Mononuclear cell (primary cell): ENCODE data around the gene FAM193A. TPM values are rescaled to one million over a fixed set of nuclear protein-coding genes. Genes with fewer than 3 reads are reported as not detected.
"Not testable (repeated sequence)": the region's sequence is repeated elsewhere in the genome, so short reads cannot be mapped to it uniquely, and the experiment has no call there.

Experiments
- H3K27me3 ChIP-seq: 2 replicates; pipeline ENCODE4 v1.6.0; 2011; ENCODE audit warnings: low read length, control low read depth; ENCODE audit not compliant: insufficient read depth
- H3K4me1 ChIP-seq: 2 replicates; pipeline ENCODE4 v1.5.1; 2011; ENCODE audit warnings: mild to moderate bottlenecking, low read length, control low read depth; ENCODE audit not compliant: insufficient read depth
- H3K4me3 ChIP-seq: 2 replicates; pipeline ENCODE4 v1.5.1; 2011; ENCODE audit warnings: mild to moderate bottlenecking, low read length, moderate library complexity
- H3K9me3 ChIP-seq: 2 replicates; pipeline ENCODE4 v1.5.1; 2011; ENCODE audit warnings: low read depth, mild to moderate bottlenecking, control low read depth, low read length
- total RNA-seq: library from RNA; depleted of rRNA; stranded (reverse); fragments of >200 nt; gene quantifications from one replicate; pipeline ENCODE4 v1.2.3, GENCODE V29; 2012

The FAM193A gene
- total RNA-seq, 1 donor: 21.0 TPM

DNA sequence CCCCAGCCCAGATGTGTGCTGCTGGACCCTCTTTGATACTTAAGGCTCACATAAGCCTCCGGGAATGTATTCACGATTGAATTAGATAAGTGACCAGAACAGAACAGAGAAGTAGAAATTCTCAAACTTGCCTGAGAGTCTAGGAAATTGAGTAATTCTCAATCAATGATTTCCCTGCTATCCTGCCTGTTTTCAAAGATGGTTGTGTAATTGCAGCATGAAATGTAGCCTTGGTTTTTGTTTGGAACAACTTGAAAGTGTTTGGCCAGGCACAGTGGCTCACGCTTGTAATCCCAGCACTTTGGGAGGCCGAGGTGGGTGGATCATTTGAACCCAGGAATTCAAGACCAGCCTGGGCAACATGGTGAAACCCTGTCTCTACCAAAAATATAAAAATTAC lies 178.5 kb downstream of the FAM193A start:
- no peak overlapping the region for H3K4me3 ChIP-seq
- peaks cover 20% of the 10 kb centered on the region for H3K4me1 ChIP-seq
- H3K27me3 ChIP-seq: no peaks in the 10 kb centered on the region
- H3K9me3 ChIP-seq: no peaks in the 10 kb centered on the region

DNA sequence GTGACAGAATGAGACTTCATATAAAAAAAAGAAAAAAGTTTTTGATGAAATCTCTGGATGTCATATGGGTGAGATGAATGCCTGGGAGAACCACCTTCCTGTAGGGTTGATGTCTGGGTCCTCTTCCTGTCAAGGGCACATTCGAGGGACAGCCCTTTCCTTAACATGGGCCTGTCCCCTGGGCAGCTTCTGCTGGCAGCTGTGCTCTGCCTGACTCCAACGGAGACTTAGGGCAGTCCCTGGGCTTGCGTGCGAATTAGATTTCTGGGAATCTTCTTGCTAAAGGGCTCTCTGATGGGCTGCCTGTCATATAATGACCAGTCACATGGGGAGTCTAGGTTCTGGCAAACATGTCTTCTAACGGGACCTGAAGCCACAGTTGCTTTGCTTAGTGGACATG lies 179.0 kb downstream of the FAM193A start:
- Histone ChIP-seq H3K9me3 (no peaks in the 10 kb centered on the region), H3K4me3 (no peak overlapping the region), H3K4me1 (peaks cover 20% of the 10 kb centered on the region), H3K27me3 (no peaks in the 10 kb centered on the region)

DNA sequence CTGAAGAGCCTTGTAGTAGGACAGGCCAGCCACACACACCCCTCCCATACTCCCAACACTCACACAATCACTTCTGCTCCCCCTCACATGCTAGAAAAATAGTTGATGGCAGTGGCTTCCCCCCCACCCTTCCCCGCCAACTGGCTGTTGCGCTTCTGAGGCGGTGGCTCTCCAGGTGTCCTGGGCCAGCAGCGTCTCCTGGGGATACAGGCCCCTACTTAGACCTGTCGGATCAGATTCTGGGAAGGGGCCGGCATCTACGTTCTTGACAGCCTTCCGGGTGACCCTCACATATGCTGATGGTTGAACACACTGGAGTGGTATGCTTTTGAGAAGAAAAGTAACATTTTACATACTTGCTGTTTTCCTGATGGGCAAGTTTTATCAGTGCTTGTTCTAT lies 179.8 kb downstream of the FAM193A start:
- Histone ChIP-seq H3K4me3 (no peak overlapping the region), H3K27me3 (no peaks in the 10 kb centered on the region), H3K4me1 (peaks cover 20% of the 10 kb centered on the region), H3K9me3 (no peaks in the 10 kb centered on the region)

DNA sequence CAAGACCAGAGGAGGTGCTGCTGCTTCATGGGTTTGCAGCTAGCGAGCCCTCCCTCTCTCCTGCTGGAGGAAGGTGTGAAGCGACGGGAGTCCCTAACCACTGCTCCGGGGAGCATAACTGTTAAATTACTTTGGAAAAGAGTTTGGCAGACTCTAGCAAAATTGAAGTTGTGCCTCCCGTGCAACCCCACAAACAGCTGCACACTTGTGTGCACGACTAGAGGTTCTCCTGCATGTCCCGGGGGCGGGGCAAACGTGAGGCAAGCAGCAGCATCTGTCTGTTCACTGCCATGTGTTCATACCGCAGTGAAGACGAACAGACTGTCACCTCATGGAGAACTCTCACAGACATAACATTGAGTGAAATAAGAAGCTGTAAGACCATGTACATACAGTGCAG lies 185.1 kb downstream of the FAM193A start:
- Histone ChIP-seq H3K9me3 (no peaks in the 10 kb centered on the region), H3K4me3 (no peak overlapping the region), H3K4me1 (no peaks in the 10 kb centered on the region), H3K27me3 (no peaks in the 10 kb centered on the region)

DNA sequence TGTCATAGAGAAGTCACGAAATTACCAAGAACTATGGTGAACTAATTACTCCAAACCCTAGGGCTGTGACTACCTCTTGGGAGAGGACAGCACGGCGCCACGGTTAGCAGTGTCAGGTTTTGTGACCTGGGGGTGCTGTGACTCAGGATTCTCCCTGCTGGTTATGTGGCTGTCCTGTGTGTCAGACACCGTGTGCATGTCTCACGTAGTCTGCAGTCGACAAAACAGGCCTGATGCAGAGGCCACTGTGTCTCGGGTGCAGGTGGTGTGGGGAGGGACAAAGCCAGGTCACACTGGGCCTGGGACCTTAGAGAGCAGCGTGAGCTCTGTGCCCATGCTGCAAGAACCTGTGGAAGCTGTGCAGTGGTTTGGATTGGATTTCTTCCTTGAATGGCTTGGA lies 185.6 kb downstream of the FAM193A start:
- no peaks in the 10 kb centered on the region for H3K9me3 ChIP-seq
- H3K4me1 ChIP-seq: no peaks in the 10 kb centered on the region
- H3K4me3 ChIP-seq: no peak overlapping the region
- H3K27me3 ChIP-seq: no peaks in the 10 kb centered on the region

DNA sequence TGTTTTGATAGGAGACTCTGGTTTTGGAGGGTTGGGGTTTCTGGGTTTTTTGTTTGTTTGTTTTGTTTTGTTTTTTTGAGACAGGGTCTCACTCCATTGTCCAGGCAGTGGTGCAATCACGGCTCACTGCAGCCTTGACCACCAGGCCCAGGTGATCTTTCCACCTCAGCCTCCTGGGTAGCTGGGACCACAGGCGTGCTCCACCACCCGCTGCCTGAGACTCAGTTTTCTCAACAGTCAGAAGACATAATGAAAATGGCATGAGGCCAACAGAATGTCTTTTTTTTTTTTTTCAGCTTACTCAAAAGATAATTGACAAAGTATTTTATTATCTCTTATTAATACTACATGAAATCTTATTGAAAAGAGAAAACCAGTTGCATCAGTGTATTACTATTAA lies 187.3 kb downstream of the FAM193A start:
- H3K4me3 ChIP-seq: no peak overlapping the region

DNA sequence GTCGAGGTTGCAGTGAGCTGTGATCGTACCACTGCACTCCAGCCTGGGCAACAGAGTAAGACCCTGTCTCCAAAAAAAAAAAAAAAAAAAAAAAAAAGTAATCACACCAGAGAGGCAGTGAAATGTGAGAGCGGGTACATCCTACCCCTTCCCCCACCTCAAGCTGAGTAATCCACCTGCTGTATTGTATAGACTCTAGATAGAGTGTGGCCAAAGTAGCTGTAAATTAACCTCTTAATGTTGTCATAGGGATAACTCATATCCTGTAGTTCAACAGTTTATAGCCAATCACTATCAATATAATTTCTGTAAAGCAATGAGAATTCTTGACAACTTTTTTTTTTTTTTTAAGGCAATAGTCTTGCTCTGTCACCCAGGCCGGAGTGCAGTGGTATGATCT lies 188.9 kb downstream of the FAM193A start:
- Histone ChIP-seq H3K4me3 (no peak overlapping the region), H3K27me3 (no peaks in the 10 kb centered on the region), H3K4me1 (no peaks in the 10 kb centered on the region), H3K9me3 (no peaks in the 10 kb centered on the region)

More for the DNA sequence above, 187.3 kb downstream of the FAM193A start:
- Histone ChIP-seq H3K4me1 (no peaks in the 10 kb centered on the region), H3K9me3 (no peaks in the 10 kb centered on the region), H3K27me3 (no peaks in the 10 kb centered on the region)

DNA sequence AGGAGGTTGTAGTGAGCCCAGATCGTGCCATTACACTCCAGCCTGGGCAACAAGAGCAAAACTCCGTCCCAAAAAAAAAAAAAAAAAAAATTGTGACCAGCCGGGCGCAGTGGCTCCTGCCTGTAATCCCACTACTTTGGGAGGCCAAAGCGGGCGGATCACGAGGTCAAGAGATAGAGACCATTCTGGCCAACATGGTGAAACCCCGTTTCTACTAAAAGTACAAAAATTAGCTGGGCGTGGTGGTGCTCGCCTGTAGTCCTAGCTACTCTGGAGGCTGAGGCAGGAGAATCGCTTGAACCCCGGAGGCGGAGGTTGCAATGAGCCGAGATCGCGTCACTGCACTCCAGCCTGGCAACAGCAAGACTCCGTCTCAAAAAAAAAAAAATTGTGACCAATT lies 190.4 kb downstream of the FAM193A start:
- H3K4me1 ChIP-seq, H3K4me3 ChIP-seq, H3K9me3 ChIP-seq, H3K27me3 ChIP-seq: not testable (repeated sequence)

DNA sequence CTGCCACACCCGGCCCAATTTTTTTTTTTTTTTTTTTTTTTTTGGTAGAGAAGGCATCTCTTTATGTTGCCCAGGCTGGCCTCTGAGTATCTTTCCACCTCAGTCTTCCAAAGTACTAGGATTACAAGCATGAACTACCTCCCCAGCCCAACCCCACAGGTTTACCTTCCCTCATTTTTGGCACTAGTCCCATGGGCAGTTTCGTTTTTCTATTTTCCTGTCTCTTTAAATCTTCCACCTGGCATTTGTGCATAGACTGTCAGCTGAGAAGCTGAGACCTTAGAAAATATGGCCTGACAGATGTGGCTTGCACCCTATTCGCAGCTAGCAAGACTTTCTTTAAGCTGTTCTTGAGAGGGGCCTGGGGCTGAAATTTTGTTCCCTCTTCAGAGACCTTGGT lies 191.8 kb downstream of the FAM193A start:
- H3K4me1 ChIP-seq: no peaks in the 10 kb centered on the region
- H3K9me3 ChIP-seq: no peaks in the 10 kb centered on the region
- H3K27me3 ChIP-seq: no peaks in the 10 kb centered on the region
- no peak overlapping the region for H3K4me3 ChIP-seq

DNA sequence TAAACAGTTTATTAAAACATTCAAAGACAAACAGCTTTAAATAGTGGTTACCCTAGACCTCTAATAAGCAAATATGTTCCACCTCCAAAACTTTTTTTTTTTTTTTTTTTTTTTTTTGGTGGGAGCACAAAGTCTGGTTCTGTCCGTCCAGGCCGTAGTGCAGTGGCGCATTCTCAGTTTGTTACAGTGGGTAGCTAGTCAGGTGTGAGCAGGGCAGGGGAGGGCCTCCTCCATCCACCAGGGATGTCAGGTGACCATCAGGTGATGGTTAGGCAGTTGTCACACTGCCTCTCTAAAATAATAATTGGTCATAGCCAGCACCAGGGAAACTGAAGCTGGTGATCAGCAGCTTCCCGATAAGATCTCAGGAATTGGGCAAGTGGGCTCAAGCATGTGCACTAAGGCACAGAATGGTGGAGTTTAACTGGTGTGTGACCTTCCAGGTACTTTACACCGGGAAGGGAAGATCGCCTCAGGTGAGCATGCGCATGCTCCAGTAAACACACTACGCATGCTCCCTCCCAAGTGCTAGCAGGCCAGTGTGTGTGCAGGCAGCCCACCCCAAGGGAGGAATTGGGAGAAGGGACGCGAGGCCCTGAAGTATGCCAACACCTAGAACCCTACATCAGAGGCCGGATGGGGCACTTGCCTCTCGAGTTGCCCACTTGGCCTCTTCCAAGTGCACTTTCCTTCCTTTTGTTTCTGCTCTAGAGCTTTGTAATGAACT lies 192.5 kb downstream of the FAM193A start:
- H3K27me3 ChIP-seq: no peaks in the 10 kb centered on the region
- no peaks in the 10 kb centered on the region for H3K4me1 ChIP-seq
- H3K4me3 ChIP-seq: no peak overlapping the region
- no peaks in the 10 kb centered on the region for H3K9me3 ChIP-seq

DNA sequence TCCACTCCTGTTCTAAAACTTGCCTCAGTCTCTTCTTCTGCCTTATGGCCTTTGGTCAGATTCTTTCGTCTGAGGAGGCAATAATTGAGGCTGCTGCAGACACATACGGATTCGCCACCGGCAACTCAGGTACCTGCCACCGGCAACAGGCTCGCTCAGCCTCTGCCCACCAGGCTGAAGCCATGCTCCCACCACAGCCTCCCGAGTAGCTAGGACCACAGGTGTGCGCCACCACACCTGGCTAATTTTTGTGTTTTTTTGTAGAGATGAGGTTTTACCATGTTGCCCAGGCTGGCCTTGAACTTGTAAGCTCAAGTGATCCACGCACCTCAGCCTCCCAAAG lies 193.1 kb downstream of the FAM193A start:
- Histone ChIP-seq H3K9me3 (no peaks in the 10 kb centered on the region), H3K4me1 (peaks cover 3% of the 10 kb centered on the region), H3K27me3 (no peaks in the 10 kb centered on the region), H3K4me3 (no peak overlapping the region)

DNA sequence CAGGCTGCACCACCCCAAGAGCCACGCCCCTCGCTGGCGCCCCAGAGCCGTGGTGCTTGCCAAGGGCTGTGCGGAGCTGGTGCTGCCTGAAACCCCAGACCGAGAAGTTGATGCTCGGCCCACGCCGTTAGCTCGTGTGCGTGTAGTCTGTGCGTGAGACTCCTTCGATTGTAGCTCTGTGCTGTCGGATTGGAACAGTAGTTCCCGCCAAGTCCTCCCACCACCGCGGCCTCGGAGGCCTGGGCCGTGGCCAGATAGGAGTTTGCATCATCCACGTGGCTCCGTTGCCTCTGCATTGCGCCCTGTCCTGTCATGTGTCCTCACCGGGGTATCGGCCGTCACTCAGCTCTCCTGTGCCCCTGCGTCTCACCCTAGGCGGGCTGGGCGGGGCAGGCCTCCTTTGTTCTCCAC lies 195.5 kb downstream of the FAM193A start:
- Histone ChIP-seq H3K9me3 (peaks cover 8% of the 10 kb centered on the region), H3K4me3 (no peak overlapping the region), H3K27me3 (no peaks in the 10 kb centered on the region), H3K4me1 (peaks cover 6% of the 10 kb centered on the region)

DNA sequence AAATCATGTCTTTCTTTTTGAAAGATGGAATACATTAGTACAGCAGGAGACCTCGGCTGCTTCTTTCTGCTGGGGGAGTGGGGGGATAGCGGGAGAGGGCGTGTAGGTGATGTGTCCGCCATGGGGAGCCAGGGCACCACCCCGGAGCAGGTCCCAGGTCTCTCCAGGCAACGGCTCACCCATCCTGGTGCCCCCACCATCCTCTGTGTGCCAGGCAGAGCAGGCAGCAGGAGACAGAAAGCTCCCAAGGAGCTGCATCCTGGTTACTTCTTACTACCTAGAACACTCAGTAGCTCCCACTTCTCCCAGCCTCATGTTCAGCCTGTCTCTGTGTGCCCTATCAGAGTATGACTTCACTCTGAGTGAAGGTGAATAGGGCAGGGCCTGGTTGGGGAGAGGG lies 196.1 kb downstream of the FAM193A start:
- Histone ChIP-seq H3K9me3 (peaks cover 8% of the 10 kb centered on the region), H3K4me1 (peaks cover 6% of the 10 kb centered on the region), H3K4me3 (no peak overlapping the region), H3K27me3 (no peaks in the 10 kb centered on the region)

DNA sequence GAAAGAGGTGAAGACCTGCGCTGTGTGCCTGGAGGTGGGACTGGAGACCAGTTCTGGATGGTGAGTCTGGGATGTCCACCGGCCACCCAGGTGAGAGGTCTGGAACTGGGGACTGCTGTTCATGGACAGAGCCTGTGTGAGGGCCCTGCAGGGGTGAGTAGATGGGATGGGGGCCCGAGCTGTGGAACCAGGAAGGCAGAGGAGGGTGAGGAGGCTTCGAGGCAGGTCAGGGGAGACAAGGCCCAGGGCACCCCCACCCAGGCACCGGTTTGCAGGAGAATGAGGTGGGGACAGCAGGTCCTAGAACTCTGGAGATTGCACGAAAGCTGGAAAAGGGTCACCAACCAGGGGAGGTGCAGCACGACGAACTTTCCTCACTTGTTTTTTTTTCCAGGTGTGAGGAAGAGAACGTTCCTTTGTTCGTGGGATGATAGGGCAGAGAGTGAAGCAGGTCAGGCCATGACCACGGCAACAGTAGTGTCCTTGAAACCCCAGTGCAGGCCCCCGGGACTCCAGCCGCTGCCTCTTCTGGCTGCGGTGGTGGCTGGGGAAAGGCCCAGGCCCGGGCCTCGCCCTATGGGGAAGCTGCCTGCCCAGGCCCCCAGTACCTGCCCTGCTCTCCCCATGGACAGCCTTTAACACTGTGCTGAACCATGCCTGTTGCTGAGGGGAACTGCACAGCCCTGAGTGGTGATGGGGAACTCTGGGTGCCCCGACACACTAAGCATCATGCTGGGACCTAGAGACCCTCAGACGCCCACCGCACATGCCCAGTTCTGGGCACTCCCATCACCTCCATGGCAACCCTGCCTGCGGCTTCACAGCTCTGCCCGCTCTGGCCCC lies 196.8 kb downstream of the FAM193A start:
- peaks cover 8% of the 10 kb centered on the region for H3K9me3 ChIP-seq
- no peaks in the 10 kb centered on the region for H3K27me3 ChIP-seq
- peaks cover 6% of the 10 kb centered on the region for H3K4me1 ChIP-seq
- no peak overlapping the region for H3K4me3 ChIP-seq

DNA sequence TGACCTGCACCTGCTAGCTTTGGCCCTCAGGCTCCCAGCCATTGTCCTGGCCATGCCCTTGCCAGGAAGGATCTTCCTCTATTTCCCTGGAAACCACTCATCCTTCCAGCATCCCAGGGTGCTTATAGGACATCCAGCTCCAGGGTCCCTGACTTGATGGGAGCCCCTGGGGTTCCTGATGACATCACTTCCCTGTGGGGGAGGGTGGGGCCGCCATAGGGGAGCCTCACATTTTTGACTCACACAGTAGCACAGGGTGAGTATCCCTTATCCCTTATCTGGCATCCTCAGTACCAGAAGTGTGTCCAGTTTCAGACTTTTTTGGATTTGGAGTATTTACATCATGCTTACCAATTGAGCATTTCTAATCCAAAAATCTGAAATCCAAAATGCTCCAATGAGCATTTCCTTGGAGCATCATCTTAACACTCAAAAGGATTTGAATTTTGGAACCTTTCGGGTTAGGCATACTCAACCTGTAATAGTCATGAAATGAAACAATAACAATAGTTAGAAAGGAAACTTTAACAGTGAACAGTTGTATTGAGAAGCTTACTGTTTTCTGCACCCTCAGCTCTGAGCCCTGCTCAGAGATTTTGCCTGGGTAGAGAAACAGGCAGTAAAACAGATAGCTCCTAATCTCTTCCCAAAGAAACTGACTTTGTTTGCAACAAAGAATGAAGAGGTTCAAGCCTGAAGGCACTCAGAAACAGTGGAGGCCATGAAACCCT lies 197.6 kb downstream of the FAM193A start:
- Histone ChIP-seq H3K4me3 (no peak overlapping the region), H3K27me3 (no peaks in the 10 kb centered on the region), H3K4me1 (peaks cover 6% of the 10 kb centered on the region), H3K9me3 (peaks cover 8% of the 10 kb centered on the region)
